Measurements from ENCODE around the gene GPSM1.

Gene GPSM1

DNA sequence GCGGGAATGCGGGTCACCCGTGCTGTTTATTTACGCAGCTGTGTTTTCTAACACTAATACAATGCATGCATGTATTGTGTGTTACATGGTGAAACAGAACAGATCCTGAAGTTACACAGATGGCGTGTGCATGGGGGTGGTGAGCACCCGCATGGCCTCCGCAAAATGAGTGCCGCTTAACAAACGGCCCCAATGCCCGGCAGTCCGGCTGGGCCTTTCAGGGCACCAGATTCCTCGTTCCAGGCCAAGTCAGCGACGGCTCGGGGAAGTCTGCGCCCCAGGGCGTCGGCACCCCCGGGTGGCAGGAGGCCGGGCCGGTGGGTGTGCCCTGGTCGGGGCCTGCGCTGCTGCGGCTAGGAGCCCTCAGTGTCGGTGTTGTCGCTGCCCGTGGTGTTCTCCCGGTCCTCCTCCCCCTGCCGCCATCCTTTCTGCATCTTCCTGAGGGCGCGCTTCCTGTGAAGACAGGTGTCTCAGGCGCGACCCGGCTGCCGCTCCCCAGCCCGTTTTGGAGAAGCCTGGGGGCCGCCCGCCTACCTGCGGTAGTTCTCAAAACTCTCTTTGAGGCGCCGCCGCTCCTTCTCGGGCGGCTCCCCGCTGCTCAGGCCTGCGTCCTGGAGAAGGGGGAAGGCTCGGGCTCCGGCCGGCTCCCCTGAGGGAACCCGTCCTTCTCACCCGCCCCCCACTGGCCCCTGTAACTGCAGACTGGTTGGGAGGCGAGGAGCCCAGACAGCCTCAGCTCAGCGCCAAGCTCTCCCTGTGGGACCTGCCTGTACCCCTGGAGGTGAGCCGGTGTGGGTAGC is 36.8 kb downstream of the GPSM1 start:
- peaks cover 4% of the 10 kb centered on the region for H3K27me3 Mint-ChIP-seq
- H3K9me3 Mint-ChIP-seq: no peaks in the 10 kb centered on the region
- peak overlapping the region; percentile 40 for H3K4me3 Mint-ChIP-seq
- no peaks in the 10 kb centered on the region for H3K36me3 Mint-ChIP-seq
- H3K4me1 Mint-ChIP-seq: peaks cover 9% of the 10 kb centered on the region
- CTCF ChIA-PET: interaction anchor here (1.0 to 1.6 kb wide), 5 partner anchors 10 to 52 kb away, joined by 3 to 5 read pairs (median 3); no protein-coding TSS in a partner anchor
- H3K27ac Mint-ChIP-seq: peak overlapping the region; percentile 69
- no peak for DNase-seq

DNA sequence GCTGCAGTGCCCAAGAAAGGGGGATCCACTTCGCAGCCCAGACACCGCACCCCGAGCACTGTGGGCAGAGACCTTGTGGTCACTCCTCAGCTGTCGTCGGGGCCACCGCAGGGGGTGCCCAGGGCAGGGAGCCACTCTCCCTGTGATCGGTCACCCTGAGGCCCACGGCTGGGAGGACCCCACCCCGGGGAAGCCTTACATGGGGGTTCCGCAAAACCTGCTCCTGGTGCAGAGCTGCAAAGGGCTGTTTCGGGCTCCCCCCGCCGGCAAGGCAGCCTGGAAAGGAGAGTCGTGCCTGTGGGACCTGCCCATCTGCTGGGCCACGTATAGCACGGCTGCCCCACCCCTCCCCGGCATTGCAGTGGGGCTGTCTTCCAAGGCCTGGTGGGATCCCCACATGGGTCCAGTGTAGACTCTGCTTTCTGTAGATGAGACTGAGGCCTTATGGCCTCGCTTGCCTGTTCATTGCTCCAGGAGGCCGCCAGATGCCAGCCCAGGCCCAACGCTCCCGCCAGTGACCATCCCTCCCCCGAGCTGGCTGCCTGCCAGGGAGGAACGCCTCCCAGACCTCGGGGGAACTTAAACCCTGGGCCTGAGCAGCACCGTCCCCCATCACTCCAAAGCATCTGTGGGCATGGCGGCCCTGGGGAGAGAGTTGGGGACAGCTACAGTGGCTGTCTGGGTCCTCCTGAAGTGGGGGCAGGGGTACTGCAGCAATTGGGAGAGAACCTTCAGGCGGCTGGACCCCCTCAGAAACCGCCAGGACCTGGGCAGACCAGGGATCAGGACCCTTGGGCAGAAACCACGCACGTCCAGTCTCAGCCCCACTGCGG is 37.8 kb downstream of the GPSM1 start:
- CTCF ChIA-PET: interaction anchor here (1.4 to 1.6 kb wide), 2 partner anchors 22 to 52 kb away, joined by 4 to 5 read pairs; no protein-coding TSS in a partner anchor
- H3K27me3 Mint-ChIP-seq: peaks cover 4% of the 10 kb centered on the region
- no peaks in the 10 kb centered on the region for H3K9me3 Mint-ChIP-seq
- H3K4me3 Mint-ChIP-seq: no peak overlapping the region
- H3K4me1 Mint-ChIP-seq: peaks cover 9% of the 10 kb centered on the region
- no peaks in the 10 kb centered on the region for H3K36me3 Mint-ChIP-seq
- no peak for DNase-seq
- no peak overlapping the region for H3K27ac Mint-ChIP-seq

DNA sequence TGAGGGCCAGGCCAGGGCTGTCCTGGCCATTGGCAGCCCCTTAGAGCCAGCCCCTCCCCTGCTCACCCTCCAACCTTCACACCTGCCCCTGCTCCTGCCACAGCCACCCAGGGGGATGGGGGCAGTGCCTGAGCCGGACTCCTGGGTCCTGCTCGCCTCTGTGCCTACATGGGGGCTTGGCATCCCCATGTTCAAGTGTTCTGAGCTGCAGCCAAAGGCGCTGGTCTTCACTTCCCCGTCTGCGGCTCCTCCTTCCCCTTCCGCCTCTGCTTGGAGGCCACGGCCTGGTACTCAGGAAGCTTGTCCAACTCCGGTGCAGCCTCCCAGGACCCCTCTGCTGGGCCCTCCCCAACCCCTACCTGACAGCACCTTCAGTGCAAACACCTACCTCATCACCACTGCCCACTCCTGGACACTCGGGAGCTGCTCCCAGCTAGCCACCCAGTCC is 38.5 kb downstream of the GPSM1 start:
- Mint-ChIP-seq H3K4me3 (no peak overlapping the region), H3K36me3 (no peaks in the 10 kb centered on the region), H3K9me3 (no peaks in the 10 kb centered on the region), H3K4me1 (peaks cover 9% of the 10 kb centered on the region), H3K27me3 (peaks cover 4% of the 10 kb centered on the region), H3K27ac (no peak overlapping the region)
- no peak for DNase-seq
- CTCF ChIA-PET: interaction anchor here (1.4 to 1.6 kb wide), 3 partner anchors 21 to 53 kb away, joined by 4 to 5 read pairs (median 4); no protein-coding TSS in a partner anchor

DNA sequence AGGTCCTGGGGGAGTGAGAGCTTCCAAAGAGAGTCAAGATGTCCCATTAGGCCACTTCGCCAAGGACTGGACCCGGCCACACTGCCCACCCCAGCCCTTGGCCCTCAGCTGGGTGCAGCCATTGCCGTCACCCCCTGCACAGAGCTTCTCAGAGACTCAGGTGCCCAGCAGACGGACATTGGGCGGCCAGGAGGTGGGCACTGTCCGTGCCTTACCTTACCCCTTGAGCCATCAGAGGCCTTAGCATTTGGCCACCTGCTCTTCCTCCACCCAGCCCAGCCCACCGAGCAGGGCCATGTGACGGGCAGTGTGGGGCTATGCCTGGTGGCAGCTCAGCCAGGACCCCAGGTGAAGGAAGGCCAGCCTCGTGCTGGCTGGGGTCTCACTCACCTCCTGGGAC is 39.5 kb downstream of the GPSM1 start:
- no peaks in the 10 kb centered on the region for H3K9me3 Mint-ChIP-seq
- DNase-seq: no peak
- CTCF ChIA-PET: interaction anchor here (1.4 to 1.6 kb wide), 2 partner anchors 34 to 54 kb away, joined by 4 to 5 read pairs; no protein-coding TSS in a partner anchor
- peaks cover 9% of the 10 kb centered on the region for H3K4me1 Mint-ChIP-seq
- H3K36me3 Mint-ChIP-seq: no peaks in the 10 kb centered on the region
- H3K27ac Mint-ChIP-seq: no peak overlapping the region
- no peak overlapping the region for H3K4me3 Mint-ChIP-seq
- H3K27me3 Mint-ChIP-seq: peaks cover 4% of the 10 kb centered on the region

GRCh38 chr9:136367296-136368145 is 40.2 kb downstream of the GPSM1 start:
- Mint-ChIP-seq H3K9me3 (no peaks in the 10 kb centered on the region), H3K4me3 (no peak overlapping the region), H3K4me1 (peaks cover 9% of the 10 kb centered on the region), H3K27me3 (peaks cover 4% of the 10 kb centered on the region), H3K36me3 (no peaks in the 10 kb centered on the region), H3K27ac (no peak overlapping the region)
- CTCF ChIA-PET: no interaction called here
- no peak for DNase-seq

DNA sequence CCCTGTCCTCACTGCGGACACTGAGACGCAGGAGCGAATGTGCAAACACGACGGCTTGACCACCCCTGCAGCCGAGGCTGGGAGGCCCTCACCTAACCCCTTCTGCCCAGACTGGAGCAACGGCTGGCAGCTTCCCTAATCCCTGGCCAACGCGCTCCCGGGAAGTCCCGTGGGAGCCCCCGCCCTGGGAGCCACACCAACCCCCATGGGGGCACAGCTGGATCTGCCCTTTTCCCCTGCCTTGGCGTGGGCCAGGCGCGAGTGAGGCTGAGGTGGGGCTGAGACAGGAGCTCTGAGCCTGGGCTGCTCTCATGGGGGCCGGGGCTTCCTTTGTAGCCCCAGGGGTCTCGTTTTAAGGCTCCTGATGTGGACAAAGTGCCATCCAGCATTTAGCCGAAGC is 40.9 kb downstream of the GPSM1 start:
- H3K27me3 Mint-ChIP-seq: peaks cover 4% of the 10 kb centered on the region
- H3K4me1 Mint-ChIP-seq: peaks cover 4% of the 10 kb centered on the region
- H3K27ac Mint-ChIP-seq: no peak overlapping the region
- H3K36me3 Mint-ChIP-seq: no peaks in the 10 kb centered on the region
- DNase-seq: no peak
- H3K9me3 Mint-ChIP-seq: no peaks in the 10 kb centered on the region
- CTCF ChIA-PET: no interaction called here
- H3K4me3 Mint-ChIP-seq: no peak overlapping the region

DNA sequence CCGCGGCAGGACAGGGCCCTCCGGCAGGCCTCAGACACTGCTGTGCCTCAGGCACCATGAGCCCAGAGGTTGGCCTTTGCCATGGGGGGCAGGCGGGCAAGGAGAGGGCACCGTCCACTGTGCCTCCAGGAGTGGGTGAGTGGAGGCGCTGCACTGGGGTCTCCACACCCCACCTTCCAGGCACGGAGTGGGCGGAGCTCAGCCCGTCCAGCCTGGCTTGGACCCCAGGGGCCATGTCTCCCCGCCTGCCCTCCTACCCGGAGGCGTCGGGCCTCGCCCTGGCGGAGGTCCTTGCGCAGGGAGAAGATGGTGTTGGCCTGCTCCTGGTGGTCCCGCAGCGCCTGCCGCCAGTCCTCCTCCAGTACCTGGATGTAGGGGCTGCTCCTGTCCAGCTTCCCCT is 42.7 kb downstream of the GPSM1 start:
- no peaks in the 10 kb centered on the region for H3K4me1 Mint-ChIP-seq
- H3K9me3 Mint-ChIP-seq: no peaks in the 10 kb centered on the region
- no peak overlapping the region for H3K27ac Mint-ChIP-seq
- H3K4me3 Mint-ChIP-seq: no peak overlapping the region
- H3K36me3 Mint-ChIP-seq: no peaks in the 10 kb centered on the region
- DNase-seq: no peak
- H3K27me3 Mint-ChIP-seq: no peaks in the 10 kb centered on the region
- CTCF ChIA-PET: no interaction called here

GRCh38 chr9:136370687-136371532 is 43.6 kb downstream of the GPSM1 start:
- Mint-ChIP-seq H3K27me3 (no peaks in the 10 kb centered on the region), H3K27ac (no peak overlapping the region), H3K4me3 (no peak overlapping the region), H3K4me1 (no peaks in the 10 kb centered on the region), H3K36me3 (no peaks in the 10 kb centered on the region), H3K9me3 (no peaks in the 10 kb centered on the region)
- CTCF ChIA-PET: no interaction called here
- DNase-seq: no peak

GRCh38 chr9:136371533-136371880 is 44.2 kb downstream of the GPSM1 start:
- Mint-ChIP-seq H3K36me3 (no peaks in the 10 kb centered on the region), H3K4me1 (no peaks in the 10 kb centered on the region), H3K4me3 (no peak overlapping the region), H3K27ac (no peak overlapping the region), H3K9me3 (no peaks in the 10 kb centered on the region), H3K27me3 (no peaks in the 10 kb centered on the region)
- DNase-seq: no peak
- CTCF ChIA-PET: no interaction called here

- Mint-ChIP-seq H3K36me3 (no peaks in the 10 kb centered on the region), H3K27me3 (no peaks in the 10 kb centered on the region), H3K27ac (no peak overlapping the region), H3K4me1 (no peaks in the 10 kb centered on the region), H3K9me3 (no peaks in the 10 kb centered on the region), H3K4me3 (no peak overlapping the region)
- CTCF ChIA-PET: interaction anchor here (0.6 kb wide), 1 partner anchor 32 kb away, joined by 3 read pairs; no protein-coding TSS in a partner anchor
- DNase-seq: no peak
These were observed 44.7 kb downstream of the GPSM1 start for GRCh38 chr9:136372006-136372405.

- DNase-seq: no peak
- Mint-ChIP-seq H3K9me3 (no peaks in the 10 kb centered on the region), H3K27me3 (no peaks in the 10 kb centered on the region), H3K4me1 (no peaks in the 10 kb centered on the region), H3K4me3 (no peak overlapping the region), H3K27ac (no peak overlapping the region), H3K36me3 (no peaks in the 10 kb centered on the region)
- CTCF ChIA-PET: interaction anchor here (0.6 kb wide), 1 partner anchor 32 kb away, joined by 3 read pairs; no protein-coding TSS in a partner anchor
These were observed 45.4 kb downstream of the GPSM1 start for GRCh38 chr9:136372561-136373299.

- DNase-seq: no peak
- no peak within 1 kb of the TSS for H3K4me3 Mint-ChIP-seq
- no peak within 1 kb of the TSS for H3K27ac Mint-ChIP-seq
- CTCF ChIA-PET: no interaction called here
- H3K9me3 Mint-ChIP-seq: no peaks in the 10 kb centered on the region
- no peaks in the 10 kb centered on the region for H3K27me3 Mint-ChIP-seq
- no peaks in the 10 kb centered on the region for H3K4me1 Mint-ChIP-seq
- H3K36me3 Mint-ChIP-seq: no peaks in the 10 kb centered on the region
These were observed 46.2 kb downstream of the GPSM1 start, which contains the start of gene CARD9 for GRCh38 chr9:136373300-136374182. Gene CARD9 (minus strand): TSS chr9:136373669. CDS start chr9:136372078, 1,591 bp downstream.

Measured in activated naive CD4-positive, alpha-beta T cell treated with anti-CD3 and anti-CD28 coated beads, Interleukin-2, amount 10 ng/mL, durations not matched to agents 7 days and 5 days (primary cell).